IMR-90 (cell line): Measurements from ENCODE around the gene TUBA8. TPM values are rescaled to one million over a fixed set of nuclear protein-coding genes. Genes with fewer than 3 reads are reported as not detected.

Source experiments
- ATAC-seq: fragments of 200-7000 bp; cut with Tn5 transposase; 2 replicates; pipeline ENCODE4 v1.9.1; 2020; ENCODE audit warnings: low read depth, mild to moderate bottlenecking, moderate library complexity
- BruUV-seq: library from RNA; stranded (reverse); fragments of 400-500 nt; replicated peaks from 2 replicates; lab custom pipeline; 2021; lab: Mats Ljungman, UMichigan
- CTCF ChIA-PET: fragments of 300-600 bp; formaldehyde crosslinking; extraction: SDS; loops from one replicate; lab custom pipeline; 2021; ENCODE audit warnings: antibody characterized with exemption; lab: Yijun Ruan, JAX
- POLR2A ChIA-PET: fragments of 300-600 bp; sonication (Branson Sonifier 250); formaldehyde crosslinking; loops from one replicate; lab custom pipeline; 2022; ENCODE audit warnings: antibody characterized with exemption; ENCODE audit not compliant: unreplicated experiment; lab: Charles Lee
- DNase-seq: peaks from one replicate; pipeline ENCODE4 v3.0.0; 2013
- H2AFZ ChIP-seq: replicated peaks from 2 replicates; pipeline ENCODE3; 2013; ENCODE audit warnings: low read length, mild to moderate bottlenecking; ENCODE audit not compliant: poor library complexity
- H2AK5ac ChIP-seq: 2 replicates; pipeline ENCODE4 v1.6.1; 2013; ENCODE audit warnings: low read depth, low read length, inconsistent platforms
- H2AK9ac ChIP-seq: replicated peaks from 2 replicates; pipeline ENCODE3; 2013; ENCODE audit warnings: mild to moderate bottlenecking, low read depth, low read length, moderate library complexity; ENCODE audit not compliant: poor library complexity
- H2BK120ac ChIP-seq: 2 replicates; pipeline ENCODE4 v1.6.1; 2013; ENCODE audit warnings: low read depth, low read length, inconsistent platforms
- H2BK15ac ChIP-seq: 3 replicates; pipeline ENCODE4 v1.6.1; 2013; ENCODE audit warnings: low read depth, low read length, inconsistent platforms
- H2BK20ac ChIP-seq: 2 replicates; pipeline ENCODE4 v1.6.1; 2013; ENCODE audit warnings: low read depth, mild to moderate bottlenecking, inconsistent platforms, low read length, moderate library complexity
- H2BK5ac ChIP-seq: 2 replicates; pipeline ENCODE4 v1.6.1; 2013; ENCODE audit warnings: mild to moderate bottlenecking, low read depth, low read length, inconsistent platforms; ENCODE audit not compliant: poor library complexity, severe bottlenecking
- H3K14ac ChIP-seq: replicated peaks from 2 replicates; pipeline ENCODE4 v1.6.1; 2013; ENCODE audit warnings: low read depth, low read length, inconsistent platforms
- H3K18ac ChIP-seq: 2 replicates; pipeline ENCODE4 v1.6.1; 2013; ENCODE audit warnings: low read depth, low read length, control low read depth
- H3K23ac ChIP-seq: 2 replicates; pipeline ENCODE4 v1.6.1; 2013; ENCODE audit warnings: low read depth, low read length, inconsistent platforms
- H3K27ac ChIP-seq: 2 replicates; pipeline ENCODE4 v1.5.1; 2013; ENCODE audit warnings: mild to moderate bottlenecking, control low read depth, low read length; ENCODE audit not compliant: insufficient read depth
- H3K27me3 ChIP-seq: 2 replicates; pipeline ENCODE4 v1.6.1; 2013; ENCODE audit warnings: low read length; ENCODE audit not compliant: control insufficient read depth, insufficient read depth
- H3K36me3 ChIP-seq: 2 replicates; pipeline ENCODE4 v1.6.1; 2013; ENCODE audit warnings: low read length, mixed read lengths; ENCODE audit not compliant: control insufficient read depth, insufficient read depth
- H3K4ac ChIP-seq: 2 replicates; pipeline ENCODE4 v1.6.1; 2013; ENCODE audit warnings: low read depth, low read length, inconsistent platforms
- H3K4me1 ChIP-seq: 2 replicates; pipeline ENCODE4 v1.6.1; 2013; ENCODE audit warnings: low read length, mixed read lengths; ENCODE audit not compliant: control insufficient read depth, insufficient read depth
- H3K4me2 ChIP-seq: 2 replicates; pipeline ENCODE4 v1.6.1; 2013; ENCODE audit warnings: low read depth, mild to moderate bottlenecking, control low read depth, low read length, moderate library complexity
- H3K4me3 ChIP-seq: 2 replicates; pipeline ENCODE4 v1.5.1; 2013; ENCODE audit warnings: low read depth, mild to moderate bottlenecking, control low read depth, low read length, moderate library complexity; ENCODE audit not compliant: insufficient read depth
- H3K56ac ChIP-seq: 2 replicates; pipeline ENCODE4 v1.6.1; 2013; ENCODE audit warnings: low read length, inconsistent platforms; ENCODE audit not compliant: insufficient read depth; ENCODE audit errors: extremely low read depth
- H3K79me1 ChIP-seq, 2 experiments: 2 replicates each; pipeline ENCODE4 v1.6.1; 2013; ENCODE audit warnings: low read length in 2 of 2, inconsistent platforms in 1 of 2, low read depth in 1 of 2
- H3K9ac ChIP-seq: 2 replicates; pipeline ENCODE4 v1.6.1; 2013; ENCODE audit warnings: low read depth, low read length, control low read depth
- H3K9me1 ChIP-seq: 2 replicates; pipeline ENCODE4 v1.6.1; 2013; ENCODE audit warnings: low read length, inconsistent platforms; ENCODE audit not compliant: insufficient read depth
- H3K9me3 ChIP-seq: 2 replicates; pipeline ENCODE4 v1.6.1; 2013; ENCODE audit warnings: low read length; ENCODE audit not compliant: control insufficient read depth, insufficient read depth
- H4K20me1 ChIP-seq: 2 replicates; pipeline ENCODE4 v1.6.1; 2013; ENCODE audit warnings: low read length, inconsistent platforms; ENCODE audit not compliant: insufficient read depth
- H4K5ac ChIP-seq: 2 replicates; pipeline ENCODE4 v1.6.1; 2013; ENCODE audit warnings: mild to moderate bottlenecking, low read depth, low read length, control low read depth
- H4K8ac ChIP-seq, 2 experiments: 2 replicates each; pipeline ENCODE4 v1.6.1; 2013; ENCODE audit warnings: low read depth in 2 of 2, low read length in 2 of 2, control low read depth in 1 of 2, inconsistent platforms in 1 of 2
- H4K91ac ChIP-seq: 2 replicates; pipeline ENCODE4 v1.6.1; 2013; ENCODE audit warnings: low read depth, low read length, inconsistent platforms; ENCODE audit not compliant: insufficient read depth
- BHLHE40 ChIP-seq: fragments of 150-350 bp; IDR thresholded peaks from 2 replicates; pipeline ENCODE4 v1.6.1; 2016; ENCODE audit warnings: mild to moderate bottlenecking, low read depth, low read length
- CEBPB ChIP-seq: IDR thresholded peaks from 2 replicates; pipeline ENCODE4 v1.6.1; 2012; ENCODE audit warnings: low read depth, low read length, improper control_type of control experiment
- CHD1 ChIP-seq: IDR thresholded peaks from 2 replicates; pipeline ENCODE4 v1.6.1; 2012; ENCODE audit warnings: low read depth, low read length, improper control_type of control experiment
- FOS ChIP-seq: fragments of 150-350 bp; IDR thresholded peaks from 2 replicates; pipeline ENCODE4 v1.6.1; 2016; ENCODE audit warnings: low read depth, low read length
- MAFK ChIP-seq: IDR thresholded peaks from 2 replicates; pipeline ENCODE4 v1.6.1; 2012; ENCODE audit warnings: low read depth, low read length, improper control_type of control experiment
- MAZ ChIP-seq: IDR thresholded peaks from 2 replicates; pipeline ENCODE4 v1.6.1; 2012; ENCODE audit warnings: low read depth, mild to moderate bottlenecking, low read length, improper control_type of control experiment, moderate library complexity, borderline replicate concordance
- MXI1 ChIP-seq: IDR thresholded peaks from 2 replicates; pipeline ENCODE4 v1.6.1; 2012; ENCODE audit warnings: low read depth, mild to moderate bottlenecking, low read length, moderate library complexity, borderline replicate concordance
- NFE2L2 ChIP-seq: fragments of 150-350 bp; IDR thresholded peaks from 2 replicates; pipeline ENCODE4 v1.6.1; 2016; ENCODE audit warnings: low read depth, mild to moderate bottlenecking, low read length
- POLR2A ChIP-seq: IDR thresholded peaks from 2 replicates; pipeline ENCODE4 v1.6.1; 2012; ENCODE audit warnings: mild to moderate bottlenecking, low read depth, low read length
- RAD21 ChIP-seq: IDR thresholded peaks from 2 replicates; pipeline ENCODE4 v1.6.1; 2012; ENCODE audit warnings: low read length, improper control_type of control experiment
- RCOR1 ChIP-seq: IDR thresholded peaks from 2 replicates; pipeline ENCODE4 v1.6.1; 2012; ENCODE audit warnings: mild to moderate bottlenecking, low read length, improper control_type of control experiment; ENCODE audit not compliant: insufficient replicate concordance
- RFX5 ChIP-seq: IDR thresholded peaks from 2 replicates; pipeline ENCODE4 v1.8.0; 2012; ENCODE audit warnings: low read depth, mild to moderate bottlenecking, low read length, moderate library complexity
- SMC3 ChIP-seq: fragments of 150-350 bp; IDR thresholded peaks from 2 replicates; pipeline ENCODE4 v1.6.1; 2016; ENCODE audit warnings: low read depth, mild to moderate bottlenecking, antibody characterized with exemption, low read length, moderate library complexity
- USF2 ChIP-seq: fragments of 150-350 bp; IDR thresholded peaks from 2 replicates; pipeline ENCODE4 v1.6.1; 2017; ENCODE audit warnings: mild to moderate bottlenecking, antibody characterized with exemption, low read length, low read depth
- WGBS, 2 experiments: methylation state at CpG; one replicate each; pipeline versions ENCODE4 v1.1.5 to v1.1.7; 2013; ENCODE audit warnings: missing lambda C conversion rate in 2 of 2; ENCODE audit not compliant: insufficient read length in 1 of 2; ENCODE audit errors: extremely low coverage in 2 of 2; 5-methylcytosine and 5-hydroxymethylcytosine counted together
- dilution Hi-C: fragments of 300-500 bp; cut with HindIII; formaldehyde crosslinking; loops from one replicate; pipeline ENCODE4 v1.14.3; 2018; ENCODE audit warnings: low sequenced_read_pairs; ENCODE audit not compliant: unreplicated experiment
- in situ Hi-C: fragments of 300-500 bp; cut with MboI; formaldehyde crosslinking; loops from 3 replicates; pipeline ENCODE4 v1.14.3; 2019; ENCODE audit warnings: low sequenced_read_pairs, inconsistent platforms, mixed read lengths
- intact Hi-C: fragments of 100-400 bp; cut with micrococcal nuclease; formaldehyde crosslinking; loops from 2 replicates; pipeline ENCODE4 v1.10.0; 2022
- polyA plus RNA-seq, 3 experiments: library from polyadenylated mRNA; depleted of rRNA; stranded (reverse); fragments of >200 nt; gene quantifications; 2 replicates each; pipeline ENCODE4 v1.2.3, GENCODE V29; 2012; ENCODE audit warnings: low replicate concordance in 1 of 3
- total RNA-seq: library from RNA; depleted of rRNA; stranded (reverse); fragments of >200 nt; gene quantifications from 2 replicates; pipeline ENCODE4 v1.2.3, GENCODE V29; 2012
- TF ChIP-seq, protein P1 (sequence below): conservative IDR thresholded peaks from 2 replicates; pipeline ENCODE4 v1.5.1; 2012; ENCODE audit warnings: mild to moderate bottlenecking, low read depth, low read length, improper control_type of control experiment
- TF ChIP-seq, protein P2 (sequence below): fragments of 150-350 bp; IDR thresholded peaks from 2 replicates; pipeline ENCODE4 v1.6.1; 2016; ENCODE audit warnings: low read depth, mild to moderate bottlenecking, low read length, moderate library complexity, borderline replicate concordance

Gene TUBA8
- total and polyA plus RNA-seq, 2 of the 4 experiments (the other 2 are of a cell fraction): 1.4 to 2.2 TPM

DNA sequence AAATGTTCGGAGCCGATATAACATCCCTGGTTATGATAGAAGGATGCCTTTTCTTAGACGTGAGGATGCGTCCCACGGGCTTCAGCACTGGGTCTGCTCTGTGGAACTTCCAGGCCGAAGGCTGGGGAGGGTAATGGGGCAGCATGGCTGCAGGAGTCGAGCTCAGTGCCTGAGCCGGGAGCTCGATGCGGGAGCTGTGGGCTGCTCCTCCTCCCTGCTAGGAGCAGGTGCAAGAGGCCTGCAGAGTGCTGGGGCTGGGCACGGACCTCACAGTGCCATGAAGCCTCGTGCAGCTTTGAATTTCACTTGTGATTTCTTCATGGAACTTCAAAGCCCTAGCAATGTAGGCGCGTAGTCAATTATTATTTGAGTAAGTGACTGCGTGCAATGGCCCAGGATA is 6.0 kb downstream of the TUBA8 start:
- H2BK20ac ChIP-seq: no peak overlapping the region
- no peak overlapping the region for H4K91ac ChIP-seq
- H3K9me1 ChIP-seq: peaks cover 4% of the 10 kb centered on the region
- no peak overlapping the region for H3K56ac ChIP-seq
- no peak overlapping the region for H2BK15ac ChIP-seq
- peaks cover 2% of the 10 kb centered on the region; the same call in 1 of the 2 replicates for H3K27me3 ChIP-seq
- POLR2A ChIA-PET: no interaction called here
- H2BK5ac ChIP-seq: no peak overlapping the region
- no peak for TF ChIP-seq BHLHE40
- TF ChIP-seq, protein P1, sequence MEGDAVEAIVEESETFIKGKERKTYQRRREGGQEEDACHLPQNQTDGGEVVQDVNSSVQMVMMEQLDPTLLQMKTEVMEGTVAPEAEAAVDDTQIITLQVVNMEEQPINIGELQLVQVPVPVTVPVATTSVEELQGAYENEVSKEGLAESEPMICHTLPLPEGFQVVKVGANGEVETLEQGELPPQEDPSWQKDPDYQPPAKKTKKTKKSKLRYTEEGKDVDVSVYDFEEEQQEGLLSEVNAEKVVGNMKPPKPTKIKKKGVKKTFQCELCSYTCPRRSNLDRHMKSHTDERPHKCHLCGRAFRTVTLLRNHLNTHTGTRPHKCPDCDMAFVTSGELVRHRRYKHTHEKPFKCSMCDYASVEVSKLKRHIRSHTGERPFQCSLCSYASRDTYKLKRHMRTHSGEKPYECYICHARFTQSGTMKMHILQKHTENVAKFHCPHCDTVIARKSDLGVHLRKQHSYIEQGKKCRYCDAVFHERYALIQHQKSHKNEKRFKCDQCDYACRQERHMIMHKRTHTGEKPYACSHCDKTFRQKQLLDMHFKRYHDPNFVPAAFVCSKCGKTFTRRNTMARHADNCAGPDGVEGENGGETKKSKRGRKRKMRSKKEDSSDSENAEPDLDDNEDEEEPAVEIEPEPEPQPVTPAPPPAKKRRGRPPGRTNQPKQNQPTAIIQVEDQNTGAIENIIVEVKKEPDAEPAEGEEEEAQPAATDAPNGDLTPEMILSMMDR: no peak
- no peak for TF ChIP-seq USF2
- TF ChIP-seq, protein P2, sequence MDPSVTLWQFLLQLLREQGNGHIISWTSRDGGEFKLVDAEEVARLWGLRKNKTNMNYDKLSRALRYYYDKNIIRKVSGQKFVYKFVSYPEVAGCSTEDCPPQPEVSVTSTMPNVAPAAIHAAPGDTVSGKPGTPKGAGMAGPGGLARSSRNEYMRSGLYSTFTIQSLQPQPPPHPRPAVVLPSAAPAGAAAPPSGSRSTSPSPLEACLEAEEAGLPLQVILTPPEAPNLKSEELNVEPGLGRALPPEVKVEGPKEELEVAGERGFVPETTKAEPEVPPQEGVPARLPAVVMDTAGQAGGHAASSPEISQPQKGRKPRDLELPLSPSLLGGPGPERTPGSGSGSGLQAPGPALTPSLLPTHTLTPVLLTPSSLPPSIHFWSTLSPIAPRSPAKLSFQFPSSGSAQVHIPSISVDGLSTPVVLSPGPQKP: no peak
- no peak for TF ChIP-seq POLR2A
- no peak for TF ChIP-seq RAD21
- no peak for TF ChIP-seq CEBPB
- no peak for TF ChIP-seq MXI1
- no peak for TF ChIP-seq MAZ
- no peak for TF ChIP-seq RFX5
- TF ChIP-seq FOS: no peak
- no peak for TF ChIP-seq MAFK
- TF ChIP-seq SMC3: no peak
- TF ChIP-seq NFE2L2: no peak
- TF ChIP-seq CHD1: no peak
- TF ChIP-seq RCOR1: no peak
- no peak overlapping the region for H3K14ac ChIP-seq
- intact Hi-C loops: no loop called here
- H3K4ac ChIP-seq: no peak overlapping the region
- H3K9me3 ChIP-seq: no peaks in the 10 kb centered on the region
- no peak overlapping the region for H3K27ac ChIP-seq
- no peak overlapping the region for H4K5ac ChIP-seq
- no peak overlapping the region for H2AK9ac ChIP-seq
- 84% methylated on average over 7 of the region's 15 CpGs; no CpG with 5 or more reads in 1 of the 2 experiments for WGBS, 2 experiments
- H4K8ac ChIP-seq: no peak overlapping the region
- H3K36me3 ChIP-seq: no peaks in the 10 kb centered on the region
- BruUV-seq: no TSS peak
- ATAC-seq (no peak), DNase-seq (no peak)
- no peak overlapping the region for H2AK5ac ChIP-seq
- no peaks in the 10 kb centered on the region for H3K4me1 ChIP-seq
- no peak overlapping the region for H2AFZ ChIP-seq
- no peak overlapping the region for H3K9ac ChIP-seq
- dilution Hi-C loops: no loop called here
- H3K79me1 ChIP-seq: no peaks in the 10 kb centered on the region
- no peak overlapping the region for H3K4me2 ChIP-seq
- H3K4me3 ChIP-seq: no peak overlapping the region
- H2BK120ac ChIP-seq: no peak overlapping the region
- no peak overlapping the region for H3K23ac ChIP-seq
- no peaks in the 10 kb centered on the region for H4K20me1 ChIP-seq
- in situ Hi-C loops: no loop called here
- CTCF ChIA-PET: interaction anchor here (0.6 kb wide), 1 partner anchor 285 kb away, joined by 3 read pairs; no protein-coding TSS in a partner anchor
- H3K18ac ChIP-seq: no peak overlapping the region
